Inferior parietal cortex (tissue), 1 donor: ENCODE results near the gene PKMYT1.
A peak's percentile ranks its signal among the peaks of the same experiment; 100 is the strongest.
"Not testable (repeated sequence)": the region's sequence is repeated elsewhere in the genome, so short reads cannot be mapped to it uniquely, and the experiment has no call there.

Source experiments
- DNase-seq: peaks from one replicate; pipeline ENCODE4 v3.0.0-alpha.2; 2016; ENCODE audit errors: extremely low spot score

PKMYT1 gene

GRCh38 chr16:2933701-2934100 lies 46.5 kb downstream of the PKMYT1 start:
- DNase-seq: no peak

DNA sequence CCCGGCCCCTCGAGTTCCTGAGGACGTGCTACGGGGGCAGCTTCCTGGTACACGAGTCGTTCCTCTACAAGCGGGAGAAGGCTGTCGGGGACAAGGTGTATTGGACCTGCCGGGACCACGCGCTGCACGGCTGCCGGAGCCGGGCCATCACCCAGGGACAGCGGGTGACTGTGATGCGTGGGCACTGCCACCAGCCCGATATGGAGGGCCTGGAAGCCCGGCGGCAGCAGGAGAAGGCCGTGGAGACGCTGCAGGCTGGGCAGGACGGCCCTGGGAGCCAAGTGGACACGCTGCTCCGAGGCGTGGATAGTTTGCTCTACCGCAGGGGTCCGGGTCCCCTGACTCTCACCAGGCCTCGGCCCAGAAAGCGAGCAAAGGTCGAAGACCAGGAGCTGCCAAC lies 47.1 kb downstream of the PKMYT1 start:
- no peak for DNase-seq

DNA sequence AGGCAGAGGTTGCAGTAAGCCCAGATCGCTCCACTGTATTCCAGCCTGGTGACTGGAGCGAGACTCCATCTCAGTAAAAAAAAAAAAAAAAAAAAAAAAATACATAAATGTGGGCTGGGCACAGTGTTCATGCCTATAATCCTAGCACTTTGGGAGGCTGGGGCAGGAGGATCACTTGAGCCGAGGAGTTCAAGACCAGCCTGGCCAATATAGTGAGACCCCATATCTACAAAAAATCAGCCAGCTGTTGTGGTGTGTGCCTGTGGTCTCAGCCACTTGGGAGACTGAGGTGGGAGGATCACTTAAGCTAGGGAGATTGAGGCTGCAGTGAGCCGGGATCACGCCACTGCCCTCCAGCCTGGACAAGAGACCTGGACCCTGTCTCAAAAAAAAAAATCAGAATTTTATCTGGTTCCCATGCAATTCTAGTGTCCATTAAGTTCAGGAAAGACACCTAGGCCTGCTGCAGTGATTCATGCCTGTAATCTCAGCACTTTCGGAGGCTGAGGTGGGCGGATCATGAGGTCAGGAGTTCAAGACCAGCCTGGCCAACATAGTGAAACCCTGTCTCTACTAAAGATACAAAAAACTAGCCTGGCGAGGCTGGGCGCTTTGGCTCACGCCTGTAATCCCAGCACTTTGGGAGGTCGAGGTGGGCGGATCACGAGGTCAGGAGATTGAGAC lies 48.9 kb downstream of the PKMYT1 start:
- not testable (repeated sequence) for DNase-seq

DNA sequence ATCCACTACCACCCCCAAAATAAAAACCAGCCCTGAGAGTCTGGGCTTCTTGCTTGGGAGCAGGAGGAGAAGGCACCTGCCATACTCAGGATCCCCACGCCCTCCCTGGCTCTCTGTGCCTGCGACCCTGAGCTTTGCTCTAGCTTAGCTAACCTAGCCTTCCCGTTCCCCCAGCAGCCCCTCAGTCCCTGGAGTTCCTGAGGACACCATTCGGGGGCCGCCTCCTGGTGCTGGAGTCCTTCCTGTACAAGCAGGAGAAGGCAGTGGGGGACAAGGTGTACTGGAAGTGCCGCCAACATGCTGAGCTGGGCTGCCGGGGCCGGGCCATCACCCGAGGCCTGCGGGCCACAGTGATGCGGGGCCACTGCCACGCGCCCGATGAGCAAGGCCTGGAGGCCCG lies 50.0 kb downstream of the PKMYT1 start:
- DNase-seq: no peak

DNA sequence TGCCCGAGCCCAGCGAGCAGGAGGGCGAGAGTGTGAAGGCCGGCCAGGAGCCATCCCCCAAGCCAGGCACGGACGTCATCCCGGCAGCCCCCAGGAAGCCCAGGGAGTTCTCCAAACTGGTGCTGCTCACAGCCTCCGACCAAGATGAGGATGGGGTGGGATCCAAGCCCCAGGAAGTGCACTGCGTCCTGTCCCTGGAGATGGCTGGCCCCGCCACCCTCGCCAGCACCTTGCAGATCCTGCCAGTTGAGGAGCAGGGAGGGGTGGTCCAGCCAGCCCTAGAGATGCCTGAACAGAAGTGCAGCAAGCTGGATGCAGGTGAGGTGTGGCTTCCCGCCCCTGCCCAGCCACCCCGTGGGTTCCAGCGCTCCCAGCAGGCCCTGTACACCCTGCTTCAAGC lies 50.6 kb downstream of the PKMYT1 start:
- no peak for DNase-seq

- no peak for DNase-seq
Observed at GRCh38 chr16:2928796-2929195, 51.5 kb downstream of the PKMYT1 start.

GRCh38 chr16:2928151-2928550 lies 52.1 kb downstream of the PKMYT1 start:
- DNase-seq: not testable (repeated sequence)

- DNase-seq: peak; percentile 97
Observed at GRCh38 chr16:2927010-2927646, 53.1 kb downstream of the PKMYT1 start.

DNA sequence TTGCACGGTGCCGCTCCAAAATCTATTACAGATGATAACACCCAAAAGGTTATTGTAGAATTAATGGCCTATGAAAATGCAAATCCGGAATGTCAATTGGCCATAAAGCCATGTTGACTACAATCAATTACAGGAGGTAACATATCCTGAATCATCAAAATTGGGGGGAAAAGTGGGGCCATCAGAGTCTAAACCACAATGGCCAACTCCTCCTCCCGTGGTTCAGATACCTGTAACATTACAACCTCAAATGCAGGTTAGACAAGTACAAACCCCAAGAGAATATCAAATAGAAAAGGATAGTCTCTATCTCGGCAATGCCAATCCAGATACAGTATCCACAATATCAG lies 53.6 kb downstream of the PKMYT1 start:
- DNase-seq: peak; percentile 7

GRCh38 chr16:2925951-2926649 lies 54.1 kb downstream of the PKMYT1 start:
- DNase-seq: peak; percentile 6

- DNase-seq: no peak
Observed at GRCh38 chr16:2924901-2925755, 55.1 kb downstream of the PKMYT1 start.

GRCh38 chr16:2923481-2923880 lies 56.8 kb downstream of the PKMYT1 start:
- no peak for DNase-seq
